Tibial nerve (tissue), 4 donors: ENCODE measurements around the gene IL1RAPL2.

ENCODE experiments used
- CTCF ChIP-seq, 5 experiments: fragments of 200-600 bp in 3 of 5; fragments of 450-650 bp in 2 of 5; sonication (generic) in 3 of 5; IDR thresholded peaks; one replicate each; pipeline ENCODE4 v1.5.1; 2016 to 2019; ENCODE audit warnings: antibody characterized with exemption in 5 of 5, mild to moderate bottlenecking in 3 of 5, moderate library complexity in 2 of 5
- EP300 ChIP-seq, 2 donors: sonication (generic); formaldehyde crosslinking; IDR thresholded peaks; one replicate each; pipeline ENCODE4 v1.6.1; 2017; ENCODE audit warnings: antibody characterized with exemption in 2 of 2, mild to moderate bottlenecking in 1 of 2

GRCh38 chrX:105696870-105697269 is 1130.9 kb downstream of the IL1RAPL2 start:
- no peak for TF ChIP-seq CTCF (IDR thresholded peaks at IDR 0.05)
- TF ChIP-seq EP300 (IDR thresholded peaks at IDR 0.05) = no peak
